Immature natural killer cell (primary cell): Measurements from ENCODE around the gene SAFB2. TPM values are rescaled to one million over a fixed set of nuclear protein-coding genes. Genes with fewer than 3 reads are reported as not detected.
A peak's percentile ranks its signal among the peaks of the same experiment; 100 is the strongest.

Experiments
- DNase-seq, 3 donors: peaks; one replicate each; pipeline ENCODE4 v3.0.0; 2022; ENCODE audit warnings: mixed read lengths in 1 of 3
- H3K27ac Mint-ChIP-seq, 6 donors: one replicate each; pipeline ENCODE4 v1.8.0; 2020; ENCODE audit warnings: mixed read lengths in 6 of 6, mild to moderate bottlenecking in 5 of 6, inconsistent platforms in 4 of 6, moderate library complexity in 3 of 6
- H3K27me3 Mint-ChIP-seq, 3 donors: one replicate each; pipeline ENCODE4 v1.8.0; 2020 to 2021; ENCODE audit warnings: low read depth in 3 of 3, mild to moderate bottlenecking in 3 of 3, mixed read lengths in 3 of 3, moderate library complexity in 3 of 3, inconsistent platforms in 1 of 3
- H3K36me3 Mint-ChIP-seq, 3 donors: one replicate each; pipeline ENCODE4 v1.8.0; 2020; ENCODE audit warnings: mixed read lengths in 3 of 3, inconsistent platforms in 2 of 3, mild to moderate bottlenecking in 2 of 3
- H3K4me1 Mint-ChIP-seq, 2 donors: one replicate each; pipeline ENCODE4 v1.8.0; 2020; ENCODE audit warnings: inconsistent platforms in 2 of 2, mild to moderate bottlenecking in 2 of 2, mixed read lengths in 2 of 2, moderate library complexity in 1 of 2
- H3K4me3 Mint-ChIP-seq, 5 donors: one replicate each; pipeline ENCODE4 v1.8.0; 2020; ENCODE audit warnings: mild to moderate bottlenecking in 5 of 5, mixed read lengths in 5 of 5, inconsistent platforms in 3 of 5, moderate library complexity in 3 of 5
- H3K9me3 Mint-ChIP-seq, 6 donors: one replicate each; pipeline ENCODE4 v1.8.0; 2020; ENCODE audit warnings: mild to moderate bottlenecking in 6 of 6, mixed read lengths in 6 of 6, inconsistent platforms in 4 of 6, moderate library complexity in 3 of 6
- polyA plus RNA-seq, 3 donors: library from polyadenylated mRNA; unstranded; fragments of 300-500 nt; fragmentation: Illumina TruSeq; gene quantifications; one replicate each; pipeline ENCODE4 v1.2.3, GENCODE V29; 2021

SAFB2 gene
- polyA plus RNA-seq, 3 donors from 2014 or later, result 12.8 to 43.4 (median 19.6) TPM

DNA sequence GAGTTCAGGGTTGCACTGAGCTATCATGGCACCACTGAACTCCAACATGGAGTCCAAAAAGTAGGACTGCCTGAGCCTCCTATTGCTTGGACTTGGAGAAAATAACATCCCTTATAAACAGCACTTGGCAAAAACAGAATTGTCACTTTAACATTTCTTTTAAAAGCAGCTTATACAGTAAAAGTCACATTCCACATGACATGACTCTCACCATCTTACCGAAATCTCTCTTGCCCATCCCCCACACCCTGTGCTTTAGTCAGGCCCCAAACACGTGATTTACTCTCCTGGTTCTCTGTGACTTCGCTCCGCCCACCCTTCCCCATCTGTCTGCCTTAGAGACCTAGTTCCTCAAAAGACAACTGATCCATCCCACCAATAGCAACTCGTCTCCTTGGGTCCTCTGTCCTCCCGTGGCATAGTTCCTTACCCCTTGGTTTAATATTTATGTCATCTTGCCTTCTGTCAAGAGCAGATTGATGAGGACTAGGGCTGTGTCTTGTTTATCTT, 4.9 kb upstream of the SAFB2 start:
- DNase-seq, result no peak
- peaks cover 73 to 89% of the 10 kb centered on the region in 2 donors for H3K4me1 Mint-ChIP-seq
- H3K9me3 Mint-ChIP-seq, result no peaks in the 10 kb centered on the region
- peak overlapping the region in 5 of 6 donors; percentile 8 to 75 (median 39) for H3K27ac Mint-ChIP-seq
- H3K36me3 Mint-ChIP-seq, result peaks cover 0 to 29% (median 12%) of the 10 kb centered on the region in 3 donors
- H3K4me3 Mint-ChIP-seq, result peak overlapping the region in 3 of 5 donors; percentile 3 to 21 (median 6)
- H3K27me3 Mint-ChIP-seq, result peaks cover 11 to 20% (median 13%) of the 10 kb centered on the region in 3 donors

DNA sequence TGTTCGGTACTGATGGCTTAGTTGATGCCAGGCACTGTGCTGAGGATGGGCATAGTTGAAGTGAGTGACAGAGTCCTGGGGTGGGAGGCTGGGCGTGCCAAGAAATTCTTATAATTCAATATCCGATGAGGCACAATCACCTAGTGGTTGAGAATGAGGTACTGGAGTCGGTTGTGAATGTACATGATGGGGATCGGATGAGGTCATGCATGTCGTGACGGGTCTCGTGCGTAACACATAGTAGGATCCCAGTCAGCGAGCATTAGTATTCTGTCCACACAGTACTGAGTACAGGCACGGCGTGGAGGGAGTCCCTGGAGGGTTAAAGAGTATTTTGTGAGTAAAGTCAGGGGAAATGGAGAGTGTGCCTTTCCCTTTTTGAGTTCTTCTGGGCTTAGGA, 3.1 kb upstream of the SAFB2 start:
- peak overlapping the region in 4 of 6 donors; percentile 2 to 95 (median 57) for H3K27ac Mint-ChIP-seq
- H3K4me1 Mint-ChIP-seq, result peaks cover 70 to 85% of the 10 kb centered on the region in 2 donors
- peak overlapping the region; percentile 89 to 100 (median 100) for H3K4me3 Mint-ChIP-seq
- DNase-seq, result no peak
- H3K27me3 Mint-ChIP-seq, result peaks cover 14 to 23% (median 15%) of the 10 kb centered on the region in 3 donors
- H3K9me3 Mint-ChIP-seq, result no peaks in the 10 kb centered on the region
- peaks cover 0 to 29% (median 12%) of the 10 kb centered on the region in 3 donors for H3K36me3 Mint-ChIP-seq

DNA sequence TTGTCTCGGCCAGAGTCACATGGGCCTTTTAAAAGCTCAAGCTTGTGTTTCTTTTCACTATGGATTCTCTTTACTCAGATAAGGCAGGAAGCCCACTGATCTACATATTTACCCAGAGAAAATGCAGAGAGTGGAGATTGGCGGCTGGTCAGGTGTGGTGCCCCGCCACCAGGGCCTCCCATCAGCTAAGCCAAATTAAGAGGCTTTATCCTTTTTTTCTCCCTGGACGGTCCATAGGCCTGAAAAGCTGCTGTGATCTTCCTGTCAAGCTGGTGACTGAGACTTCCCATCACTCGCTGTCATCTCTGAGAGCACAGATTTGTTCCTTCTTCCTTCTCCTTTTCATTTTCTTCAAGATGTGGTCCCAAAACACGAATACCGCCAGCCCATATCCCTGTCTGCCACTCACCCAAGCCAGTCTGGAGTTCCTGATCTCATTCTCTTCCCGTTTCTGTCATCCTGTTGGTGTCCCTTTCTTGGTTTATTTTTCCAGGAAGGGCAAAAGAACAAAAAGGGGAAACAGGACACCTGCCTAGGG, 2.2 kb upstream of the SAFB2 start:
- H3K27me3 Mint-ChIP-seq, result peaks cover 14 to 23% (median 15%) of the 10 kb centered on the region in 3 donors
- no peak for DNase-seq
- peaks cover 0 to 34% (median 18%) of the 10 kb centered on the region in 3 donors for H3K36me3 Mint-ChIP-seq
- H3K9me3 Mint-ChIP-seq, result no peaks in the 10 kb centered on the region
- H3K27ac Mint-ChIP-seq, result peak overlapping the region; percentile 77 to 95 (median 92)
- H3K4me3 Mint-ChIP-seq, result peak overlapping the region; percentile 89 to 100 (median 100)
- H3K4me1 Mint-ChIP-seq, result peaks cover 74 to 87% of the 10 kb centered on the region in 2 donors

DNA sequence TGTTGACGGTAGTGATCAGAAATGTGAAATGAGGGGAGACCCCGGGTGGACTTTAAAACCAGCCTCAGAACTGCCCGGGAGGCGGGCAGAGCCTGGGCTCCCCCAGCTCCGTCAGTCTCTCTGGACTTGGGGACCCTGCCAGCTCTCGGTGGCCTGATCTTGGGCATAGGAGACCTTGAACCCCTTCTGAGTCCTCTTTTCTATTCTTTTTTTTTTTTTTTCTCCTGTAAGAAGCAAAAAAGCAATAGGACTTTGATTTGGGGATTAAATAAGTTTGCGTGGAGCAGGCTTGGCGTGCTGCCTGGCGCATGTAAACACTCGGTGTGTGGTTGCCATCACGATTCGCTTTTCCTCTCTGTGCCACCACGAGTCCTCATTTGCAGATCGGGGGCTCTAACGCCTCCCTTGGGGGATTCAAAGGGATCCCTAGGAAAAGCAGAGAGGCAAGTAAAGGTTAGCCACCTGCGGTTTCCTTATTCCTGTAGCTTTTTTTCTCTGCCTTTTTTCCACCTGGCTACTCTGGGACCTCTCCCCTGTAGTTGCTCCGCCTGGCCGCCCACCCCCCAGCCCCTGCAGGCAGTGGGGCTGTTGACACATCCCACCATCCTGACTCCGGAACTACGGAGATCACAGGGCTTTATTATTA, 1.6 kb upstream of the SAFB2 start:
- DNase-seq, result peak in 2 of 3 donors; percentile 13 to 19
- H3K27ac Mint-ChIP-seq, result peak overlapping the region; percentile 77 to 95 (median 92)
- H3K4me3 Mint-ChIP-seq, result peak overlapping the region; percentile 89 to 100 (median 100)
- H3K9me3 Mint-ChIP-seq, result no peaks in the 10 kb centered on the region
- H3K36me3 Mint-ChIP-seq, result peaks cover 0 to 34% (median 18%) of the 10 kb centered on the region in 3 donors
- H3K27me3 Mint-ChIP-seq, result peaks cover 14 to 23% (median 15%) of the 10 kb centered on the region in 3 donors
- H3K4me1 Mint-ChIP-seq, result peaks cover 75 to 87% of the 10 kb centered on the region in 2 donors

DNA sequence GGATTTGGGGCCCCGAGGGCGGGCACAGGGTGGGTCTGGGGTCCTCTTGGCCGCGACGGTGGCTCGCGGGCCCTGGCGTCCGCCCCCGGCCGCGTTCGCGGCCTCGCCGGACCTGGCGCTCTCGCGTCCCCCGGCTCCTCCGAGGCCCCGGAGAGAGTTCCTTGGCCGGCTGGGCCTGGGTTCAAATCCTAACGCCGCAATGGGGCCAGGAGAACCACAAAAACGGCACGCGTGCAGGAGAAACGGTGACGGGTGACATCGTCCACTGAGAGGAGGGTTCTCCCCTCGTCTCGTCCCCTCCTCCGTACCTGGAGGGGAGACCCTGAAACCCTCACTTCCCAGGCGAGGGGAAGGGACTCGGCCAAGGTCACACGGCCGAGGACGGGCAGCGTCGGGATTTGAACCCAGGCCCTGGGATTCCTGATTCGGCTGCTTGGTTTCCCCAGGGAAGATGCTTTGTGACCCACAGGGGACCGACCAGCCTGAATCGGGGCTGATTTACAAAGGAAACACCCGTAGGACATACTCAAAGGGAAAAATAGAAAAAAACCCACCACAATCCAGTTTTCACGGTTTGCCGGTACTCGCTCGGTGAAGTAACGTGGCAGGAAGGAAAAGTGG, 931 bp upstream of the SAFB2 start:
- peaks cover 0 to 29% (median 18%) of the 10 kb centered on the region in 3 donors for H3K36me3 Mint-ChIP-seq
- peak overlapping the region; percentile 99 to 100 (median 100) for H3K4me3 Mint-ChIP-seq
- peak in 1 of 3 donors; percentile 19 for DNase-seq
- H3K27ac Mint-ChIP-seq, result peak overlapping the region; percentile 95 to 100 (median 99)
- H3K27me3 Mint-ChIP-seq, result peaks cover 14 to 23% (median 15%) of the 10 kb centered on the region in 3 donors
- peaks cover 74 to 87% of the 10 kb centered on the region in 2 donors for H3K4me1 Mint-ChIP-seq
- no peaks in the 10 kb centered on the region for H3K9me3 Mint-ChIP-seq

DNA sequence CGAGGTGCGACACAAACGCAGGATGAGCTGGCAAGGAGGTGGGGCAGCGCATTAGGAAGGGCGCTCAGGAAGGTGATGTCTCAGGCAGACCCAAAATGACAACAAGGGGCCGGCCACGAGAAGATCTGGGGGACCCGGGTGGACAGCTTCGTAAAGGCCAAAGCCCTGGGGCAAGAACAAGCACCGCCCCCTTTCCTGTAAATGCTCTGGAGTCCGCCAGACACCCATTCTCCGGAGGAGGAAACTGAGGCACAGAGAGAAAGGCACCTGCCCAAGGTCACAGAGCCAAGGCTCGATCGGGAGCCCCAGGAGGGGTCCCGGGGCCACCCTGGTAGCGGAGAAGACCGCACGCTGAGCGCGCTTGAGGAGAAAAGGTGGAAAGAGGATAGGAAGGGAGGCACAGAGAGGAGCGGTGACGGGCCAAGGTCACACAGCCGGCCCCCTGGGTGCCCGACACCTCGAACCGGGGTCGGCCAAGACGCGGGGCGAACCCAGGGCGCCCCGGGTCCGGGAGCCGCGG, 571 bp downstream of the SAFB2 start:
- Mint-ChIP-seq H3K4me1 (peaks cover 74 to 85% of the 10 kb centered on the region in 2 donors), H3K4me3 (peak overlapping the region; percentile 99 to 100 (median 100)), H3K27ac (peak overlapping the region; percentile 87 to 99 (median 94)), H3K27me3 (peaks cover 14 to 20% (median 15%) of the 10 kb centered on the region in 3 donors), H3K36me3 (peaks cover 3 to 30% (median 12%) of the 10 kb centered on the region in 3 donors), H3K9me3 (no peaks in the 10 kb centered on the region)
- no peak for DNase-seq

DNA sequence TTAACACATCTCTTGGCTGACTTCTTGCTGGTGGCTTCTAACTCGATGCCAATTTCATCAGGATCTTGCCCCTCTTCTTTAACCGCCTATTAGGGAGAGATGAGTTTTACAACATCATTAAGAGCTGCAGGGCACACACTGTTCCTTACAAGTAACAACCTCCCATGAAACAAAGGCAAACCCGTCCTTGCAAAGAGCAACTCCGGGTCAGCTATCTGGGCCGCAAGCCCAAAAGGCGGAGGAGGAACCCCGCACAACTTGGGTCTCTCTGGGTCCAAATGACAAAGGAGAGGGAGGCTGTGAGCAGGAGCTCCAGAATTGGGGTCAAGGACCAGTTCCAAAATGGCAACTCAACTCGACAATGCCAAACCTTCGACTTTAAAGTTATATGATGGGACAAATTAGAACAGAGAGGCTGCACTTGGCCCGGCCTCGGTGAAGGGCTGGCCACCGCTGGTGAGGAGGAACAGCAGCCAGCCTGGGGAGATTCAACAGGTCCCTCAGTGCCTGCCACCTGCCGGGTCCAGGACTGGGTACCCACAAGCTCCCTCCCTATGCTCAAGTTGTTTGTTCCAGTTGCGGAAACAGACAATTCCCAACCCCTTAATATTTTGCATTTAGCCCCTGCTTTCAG, 1.1 kb downstream of the SAFB2 start:
- Mint-ChIP-seq H3K4me3 (peak overlapping the region; percentile 99 to 100 (median 100)), H3K27ac (peak overlapping the region; percentile 87 to 99 (median 94)), H3K9me3 (no peaks in the 10 kb centered on the region), H3K36me3 (peaks cover 6 to 28% (median 15%) of the 10 kb centered on the region in 3 donors), H3K4me1 (peaks cover 73 to 84% of the 10 kb centered on the region in 2 donors), H3K27me3 (peaks cover 14 to 20% (median 15%) of the 10 kb centered on the region in 3 donors)
- DNase-seq, result no peak

DNA sequence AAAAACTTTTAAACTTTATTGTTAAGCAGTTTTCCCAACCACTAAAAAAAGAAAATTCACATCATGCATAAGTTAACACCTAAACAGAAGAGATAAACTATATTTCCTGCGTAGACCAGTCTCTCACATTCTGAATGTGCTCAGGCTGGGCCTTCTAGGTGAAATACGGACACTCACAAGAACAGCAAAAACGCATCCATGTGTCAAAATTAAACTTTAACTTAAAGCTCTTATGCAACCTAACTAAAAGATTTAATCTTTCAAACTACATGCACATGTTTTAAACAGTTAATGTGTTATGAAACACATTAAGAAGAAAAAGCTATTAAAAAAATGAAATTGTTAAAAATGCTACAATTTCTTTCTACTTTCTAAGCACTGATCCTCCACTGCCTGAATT, 2.6 kb downstream of the SAFB2 start:
- H3K4me1 Mint-ChIP-seq, result peaks cover 58 to 69% of the 10 kb centered on the region in 2 donors
- H3K9me3 Mint-ChIP-seq, result no peaks in the 10 kb centered on the region
- H3K27me3 Mint-ChIP-seq, result peaks cover 11 to 19% (median 16%) of the 10 kb centered on the region in 3 donors
- H3K36me3 Mint-ChIP-seq, result peaks cover 9 to 27% (median 12%) of the 10 kb centered on the region in 3 donors
- H3K4me3 Mint-ChIP-seq, result peak overlapping the region in 4 of 5 donors; percentile 99 to 100 (median 100)
- DNase-seq, result no peak
- peak overlapping the region; percentile 15 to 95 (median 82) for H3K27ac Mint-ChIP-seq

DNA sequence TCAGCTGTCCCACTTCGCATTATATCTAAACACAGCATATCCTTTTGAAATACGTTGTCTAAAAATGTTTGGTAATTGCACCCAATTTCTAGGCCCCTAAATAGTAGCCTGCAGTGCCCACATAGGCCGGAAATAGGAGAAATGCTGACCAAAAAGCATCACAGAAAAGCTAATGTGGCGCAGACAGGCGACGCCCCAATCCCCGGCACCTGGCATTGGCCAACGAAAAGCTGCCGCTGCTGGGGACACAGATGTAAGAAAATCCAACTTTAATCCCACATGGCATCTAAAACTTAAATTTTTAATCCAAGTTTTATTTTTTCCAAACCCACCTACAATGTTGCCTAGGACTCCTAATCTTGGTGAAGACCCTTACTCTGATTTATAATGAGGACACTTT, 4.0 kb downstream of the SAFB2 start:
- no peak for DNase-seq
- H3K4me1 Mint-ChIP-seq, result peaks cover 46 to 55% of the 10 kb centered on the region in 2 donors
- H3K9me3 Mint-ChIP-seq, result no peaks in the 10 kb centered on the region
- peaks cover 9 to 40% (median 20%) of the 10 kb centered on the region in 3 donors for H3K36me3 Mint-ChIP-seq
- H3K4me3 Mint-ChIP-seq, result peak overlapping the region in 2 of 5 donors; percentile 6 to 54
- peak overlapping the region in 2 of 6 donors; percentile 56 to 95 for H3K27ac Mint-ChIP-seq
- H3K27me3 Mint-ChIP-seq, result peaks cover 11 to 13% (median 11%) of the 10 kb centered on the region in 3 donors

DNA sequence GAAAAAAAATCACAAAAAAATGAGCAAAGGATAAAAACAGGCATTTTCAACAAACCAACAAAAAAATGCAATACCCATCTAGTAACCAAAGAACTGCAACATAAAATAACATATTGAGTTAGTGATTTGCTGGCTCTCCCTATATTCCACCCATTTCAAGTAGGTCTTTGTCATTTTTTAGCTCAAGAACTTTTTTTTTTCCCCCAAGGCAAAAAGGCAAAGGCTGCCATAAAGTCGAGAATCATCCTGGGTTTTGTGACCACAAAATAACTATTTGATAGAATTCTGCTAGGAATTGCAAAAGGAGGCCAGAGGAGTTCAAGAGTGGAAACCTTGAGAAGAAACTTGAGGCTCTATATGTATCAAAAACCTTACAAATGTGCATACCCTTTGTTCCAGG, 5.5 kb downstream of the SAFB2 start:
- no peak overlapping the region for H3K4me3 Mint-ChIP-seq
- DNase-seq, result no peak
- H3K4me1 Mint-ChIP-seq, result peaks cover 39 to 47% of the 10 kb centered on the region in 2 donors
- peak overlapping the region in 1 of 6 donors; percentile 44 for H3K27ac Mint-ChIP-seq
- no peaks in the 10 kb centered on the region for H3K9me3 Mint-ChIP-seq
- H3K27me3 Mint-ChIP-seq, result peaks cover 4 to 5% (median 4%) of the 10 kb centered on the region in 3 donors
- peaks cover 9 to 50% (median 35%) of the 10 kb centered on the region in 3 donors for H3K36me3 Mint-ChIP-seq

DNA sequence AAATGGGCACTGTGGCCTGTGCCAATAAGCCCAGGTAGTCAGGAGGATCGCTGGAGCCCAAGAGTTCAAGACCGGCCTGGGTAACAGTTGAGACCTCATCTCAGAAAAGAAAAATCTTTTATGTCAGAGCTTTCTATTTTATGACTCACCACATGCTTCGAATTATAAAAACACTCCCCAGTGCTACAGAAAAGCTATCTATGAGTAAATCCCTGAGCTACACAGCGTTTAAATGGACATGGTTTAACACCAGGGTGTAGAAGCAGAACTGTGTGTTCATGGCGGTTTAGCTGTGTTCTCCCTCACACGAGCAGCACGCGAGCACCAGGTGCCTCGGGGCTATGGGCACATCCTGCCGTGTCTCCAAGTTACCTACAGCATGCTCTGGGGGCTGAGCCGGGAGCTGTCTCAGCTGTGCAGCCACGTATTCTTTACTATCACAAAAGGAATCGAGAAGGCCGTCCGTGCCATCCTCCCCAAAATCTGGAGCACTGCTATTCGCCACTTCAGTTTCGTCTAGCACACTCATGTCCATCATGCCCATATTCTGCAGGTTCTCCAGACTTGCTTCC, 6.7 kb downstream of the SAFB2 start:
- peaks cover 12 to 56% (median 40%) of the 10 kb centered on the region in 3 donors for H3K36me3 Mint-ChIP-seq
- no peak for DNase-seq
- H3K27ac Mint-ChIP-seq, result peak overlapping the region in 1 of 6 donors; percentile 44
- H3K4me3 Mint-ChIP-seq, result no peak overlapping the region
- H3K9me3 Mint-ChIP-seq, result no peaks in the 10 kb centered on the region
- H3K4me1 Mint-ChIP-seq, result peaks cover 29 to 37% of the 10 kb centered on the region in 2 donors
- peaks cover 2 to 4% (median 2%) of the 10 kb centered on the region in 3 donors for H3K27me3 Mint-ChIP-seq

DNA sequence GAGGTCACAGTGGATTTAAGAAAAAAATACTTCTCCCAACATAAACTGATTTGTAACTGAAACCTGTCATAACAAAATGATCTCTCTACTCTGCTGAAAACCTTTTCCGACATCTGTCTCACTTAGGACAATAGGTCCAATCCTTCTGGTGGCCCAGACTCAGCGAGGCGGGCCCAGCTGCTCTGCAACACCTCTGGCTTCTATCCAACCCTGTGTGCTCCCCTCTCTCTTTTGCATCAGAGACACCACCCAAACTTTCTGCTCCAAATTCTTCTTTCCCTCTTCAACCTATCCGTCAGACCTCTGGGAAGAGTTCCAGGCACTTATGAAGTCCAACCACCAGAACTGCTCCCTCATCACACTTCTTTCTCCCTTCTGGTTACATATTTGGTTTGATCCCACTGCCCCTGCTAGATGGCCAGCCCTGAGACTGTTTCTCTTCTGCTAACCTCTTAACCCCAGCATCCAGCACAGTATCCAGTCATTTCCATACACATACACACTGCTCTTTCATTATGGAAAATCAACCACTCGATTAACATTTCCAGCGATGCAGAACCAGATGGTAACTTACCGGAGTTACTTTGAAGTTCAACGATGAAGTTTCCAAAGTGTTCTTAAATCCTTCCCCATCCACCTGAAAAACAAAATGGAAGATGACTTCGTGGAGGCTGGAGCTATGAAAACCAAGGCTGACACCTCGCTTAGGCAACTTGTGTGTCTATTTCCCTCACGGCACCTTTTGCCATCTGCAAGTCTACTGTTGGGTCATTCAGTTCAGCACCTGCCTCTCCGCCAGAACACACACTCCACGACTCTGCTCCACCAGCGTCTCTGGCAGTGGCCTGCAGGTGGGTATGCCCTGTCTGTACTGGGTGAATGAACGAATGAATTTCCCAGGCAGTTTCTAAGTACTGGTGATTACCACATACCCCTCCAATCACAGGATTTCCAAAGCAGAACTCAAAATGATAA, 9.4 kb downstream of the SAFB2 start:
- Mint-ChIP-seq H3K27me3 (peaks cover 2 to 4% (median 2%) of the 10 kb centered on the region in 3 donors), H3K9me3 (no peaks in the 10 kb centered on the region), H3K27ac (no peak overlapping the region), H3K36me3 (peaks cover 21 to 63% (median 40%) of the 10 kb centered on the region in 3 donors), H3K4me3 (no peak overlapping the region), H3K4me1 (peaks cover 6 to 13% of the 10 kb centered on the region in 2 donors)
- DNase-seq, result no peak
